Activated naive CD4-positive, alpha-beta T cell treated with anti-CD3 and anti-CD28 coated beads for 36 hours (primary cell): ENCODE measurements around the gene CHMP5. TPM values are rescaled to one million over a fixed set of nuclear protein-coding genes. Genes with fewer than 3 reads are reported as not detected.
A peak's percentile ranks its signal among the peaks of the same experiment; 100 is the strongest.

Source experiments
- CTCF ChIA-PET: fragments of 350-600 bp; sonication (Branson Sonifier 250); formaldehyde crosslinking; loops from one replicate; lab custom pipeline; 2021; ENCODE audit warnings: antibody characterized with exemption; lab: Charles Lee
- DNase-seq: peaks from one replicate; pipeline ENCODE4 v3.0.0-alpha.2; 2020
- H3K27ac Mint-ChIP-seq: one replicate; pipeline ENCODE4 v1.8.0; 2021; ENCODE audit warnings: mild to moderate bottlenecking, mixed read lengths
- H3K27me3 Mint-ChIP-seq: one replicate; pipeline ENCODE4 v1.8.0; 2021; ENCODE audit warnings: low read depth, mixed read lengths
- H3K36me3 Mint-ChIP-seq: one replicate; pipeline ENCODE4 v1.8.0; 2021; ENCODE audit warnings: low read depth, mixed read lengths
- H3K4me1 Mint-ChIP-seq: one replicate; pipeline ENCODE4 v1.8.0; 2021; ENCODE audit warnings: low read depth, mixed read lengths
- H3K4me3 Mint-ChIP-seq: one replicate; pipeline ENCODE4 v1.8.0; 2021; ENCODE audit warnings: mild to moderate bottlenecking, moderate library complexity, mixed read lengths
- H3K9me3 Mint-ChIP-seq: one replicate; pipeline ENCODE4 v1.8.0; 2021; ENCODE audit warnings: mixed read lengths
- intact Hi-C: fragments of 100-400 bp; cut with micrococcal nuclease; formaldehyde crosslinking; loops from one replicate; pipeline ENCODE4 v1.15.1; 2023
- total RNA-seq, 2 experiments: library from RNA; stranded (reverse); gene quantifications; one replicate each; pipeline ENCODE4 v1.2.3, GENCODE V29; 2021

The CHMP5 gene
- total RNA-seq, 2 experiments from 2014 or later = 151 to 162 TPM

GRCh38 chr9:33246269-33246860 is 18.5 kb upstream of the CHMP5 start:
- Mint-ChIP-seq H3K36me3 (peaks cover 16% of the 10 kb centered on the region), H3K4me1 (no peaks in the 10 kb centered on the region), H3K27me3 (no peaks in the 10 kb centered on the region), H3K9me3 (no peaks in the 10 kb centered on the region), H3K27ac (no peak overlapping the region), H3K4me3 (no peak overlapping the region)
- no peak for DNase-seq
- CTCF ChIA-PET = interaction anchor here (0.8 kb wide), 1 partner anchor 20 kb away, joined by 3 read pairs; no protein-coding TSS in a partner anchor
- intact Hi-C loops = no loop called here

- DNase-seq = no peak
- CTCF ChIA-PET = interaction anchor here (0.6 kb wide), 1 partner anchor 692 kb away, joined by 3 read pairs; no protein-coding TSS in a partner anchor
- Mint-ChIP-seq H3K27ac (no peak overlapping the region), H3K36me3 (peaks cover 23% of the 10 kb centered on the region), H3K27me3 (no peaks in the 10 kb centered on the region), H3K4me1 (no peaks in the 10 kb centered on the region), H3K9me3 (no peaks in the 10 kb centered on the region), H3K4me3 (no peak overlapping the region)
- intact Hi-C loops = no loop called here
These were observed 16.2 kb upstream of the CHMP5 start for GRCh38 chr9:33248606-33249005.

GRCh38 chr9:33249087-33249658 is 15.7 kb upstream of the CHMP5 start:
- H3K36me3 Mint-ChIP-seq = peaks cover 24% of the 10 kb centered on the region
- DNase-seq = no peak
- no peak overlapping the region for H3K27ac Mint-ChIP-seq
- H3K4me3 Mint-ChIP-seq = no peak overlapping the region
- H3K4me1 Mint-ChIP-seq = no peaks in the 10 kb centered on the region
- intact Hi-C loops = no loop called here
- H3K9me3 Mint-ChIP-seq = no peaks in the 10 kb centered on the region
- H3K27me3 Mint-ChIP-seq = no peaks in the 10 kb centered on the region
- CTCF ChIA-PET = interaction anchor here (0.6 kb wide), 2 partner anchors 23 to 692 kb away, joined by 3 to 4 read pairs; no protein-coding TSS in a partner anchor

- Mint-ChIP-seq H3K4me1 (no peaks in the 10 kb centered on the region), H3K36me3 (peaks cover 30% of the 10 kb centered on the region), H3K9me3 (no peaks in the 10 kb centered on the region), H3K27ac (no peak overlapping the region), H3K27me3 (no peaks in the 10 kb centered on the region), H3K4me3 (no peak overlapping the region)
- CTCF ChIA-PET = interaction anchor here (0.6 kb wide), 1 partner anchor 24 kb away, joined by 4 read pairs; no protein-coding TSS in a partner anchor
- intact Hi-C loops = no loop called here
- DNase-seq = no peak
These were observed 14.9 kb upstream of the CHMP5 start for GRCh38 chr9:33249983-33250382.

- CTCF ChIA-PET = no interaction called here
- H3K9me3 Mint-ChIP-seq = no peaks in the 10 kb centered on the region
- intact Hi-C loops = no loop called here
These were observed 14.3 kb upstream of the CHMP5 start for GRCh38 chr9:33250458-33250995.

GRCh38 chr9:33254211-33254610 is 10.6 kb upstream of the CHMP5 start:
- CTCF ChIA-PET = no interaction called here
- Mint-ChIP-seq H3K27me3 (no peaks in the 10 kb centered on the region), H3K4me3 (no peak overlapping the region), H3K36me3 (peaks cover 33% of the 10 kb centered on the region), H3K27ac (no peak overlapping the region), H3K9me3 (no peaks in the 10 kb centered on the region), H3K4me1 (no peaks in the 10 kb centered on the region)
- DNase-seq = no peak
- intact Hi-C loops = no loop called here

More at GRCh38 chr9:33250458-33250995, 14.3 kb upstream of the CHMP5 start:
- H3K27ac Mint-ChIP-seq = no peak overlapping the region
- no peaks in the 10 kb centered on the region for H3K4me1 Mint-ChIP-seq
- H3K27me3 Mint-ChIP-seq = no peaks in the 10 kb centered on the region
- DNase-seq = no peak
- H3K36me3 Mint-ChIP-seq = peaks cover 31% of the 10 kb centered on the region
- no peak overlapping the region for H3K4me3 Mint-ChIP-seq

- CTCF ChIA-PET = no interaction called here
- H3K36me3 Mint-ChIP-seq = peaks cover 37% of the 10 kb centered on the region
- intact Hi-C loops = no loop called here
- H3K4me3 Mint-ChIP-seq = no peak overlapping the region
- H3K4me1 Mint-ChIP-seq = peaks cover 2% of the 10 kb centered on the region
- no peaks in the 10 kb centered on the region for H3K9me3 Mint-ChIP-seq
- no peak overlapping the region for H3K27ac Mint-ChIP-seq
- DNase-seq = no peak
- no peaks in the 10 kb centered on the region for H3K27me3 Mint-ChIP-seq
These were observed 9.8 kb upstream of the CHMP5 start for GRCh38 chr9:33255014-33255413.

GRCh38 chr9:33255471-33255870 is 9.4 kb upstream of the CHMP5 start:
- H3K4me1 Mint-ChIP-seq = peaks cover 5% of the 10 kb centered on the region
- CTCF ChIA-PET = no interaction called here

GRCh38 chr9:33256236-33256635 is 8.6 kb upstream of the CHMP5 start:
- DNase-seq = no peak

More at GRCh38 chr9:33255471-33255870, 9.4 kb upstream of the CHMP5 start:
- Mint-ChIP-seq H3K27me3 (no peaks in the 10 kb centered on the region), H3K27ac (no peak overlapping the region), H3K36me3 (peaks cover 40% of the 10 kb centered on the region), H3K4me3 (no peak overlapping the region), H3K9me3 (no peaks in the 10 kb centered on the region)
- intact Hi-C loops = no loop called here
- DNase-seq = no peak

GRCh38 chr9:33257276-33257675 is 7.6 kb upstream of the CHMP5 start:
- H3K27me3 Mint-ChIP-seq = no peaks in the 10 kb centered on the region
- no peak for DNase-seq
- H3K36me3 Mint-ChIP-seq = peaks cover 44% of the 10 kb centered on the region
- H3K9me3 Mint-ChIP-seq = no peaks in the 10 kb centered on the region
- intact Hi-C loops = no loop called here
- H3K4me3 Mint-ChIP-seq = no peak overlapping the region
- CTCF ChIA-PET = interaction anchor here (0.6 kb wide), 1 partner anchor 184 kb away, joined by 3 read pairs; no protein-coding TSS in a partner anchor
- H3K4me1 Mint-ChIP-seq = peaks cover 11% of the 10 kb centered on the region
- no peak overlapping the region for H3K27ac Mint-ChIP-seq

More at GRCh38 chr9:33256236-33256635, 8.6 kb upstream of the CHMP5 start:
- Mint-ChIP-seq H3K4me1 (peaks cover 9% of the 10 kb centered on the region), H3K36me3 (peaks cover 44% of the 10 kb centered on the region), H3K27me3 (no peaks in the 10 kb centered on the region), H3K4me3 (no peak overlapping the region), H3K9me3 (no peaks in the 10 kb centered on the region), H3K27ac (no peak overlapping the region)
- intact Hi-C loops = no loop called here
- CTCF ChIA-PET = no interaction called here

- Mint-ChIP-seq H3K27me3 (no peaks in the 10 kb centered on the region), H3K36me3 (peaks cover 42% of the 10 kb centered on the region), H3K9me3 (no peaks in the 10 kb centered on the region), H3K4me1 (peaks cover 23% of the 10 kb centered on the region), H3K27ac (no peak overlapping the region), H3K4me3 (no peak overlapping the region)
- CTCF ChIA-PET = no interaction called here
- intact Hi-C loops = loop anchor here (5.0 kb wide), 1 partner anchor 1918 kb away; no protein-coding TSS in a partner anchor
- no peak for DNase-seq
These were observed 4.5 kb upstream of the CHMP5 start for GRCh38 chr9:33260372-33260771.

GRCh38 chr9:33263131-33264002 is 1.5 kb upstream of the CHMP5 start:
- H3K36me3 Mint-ChIP-seq = peaks cover 48% of the 10 kb centered on the region
- H3K27ac Mint-ChIP-seq = peak overlapping the region; percentile 69
- H3K9me3 Mint-ChIP-seq = no peaks in the 10 kb centered on the region
- peaks cover 48% of the 10 kb centered on the region for H3K4me1 Mint-ChIP-seq
- CTCF ChIA-PET = interaction anchor here (0.6 to 1.0 kb wide), 2 partner anchors 20 to 159 kb away, joined by 3 read pairs; no protein-coding TSS in a partner anchor
- H3K4me3 Mint-ChIP-seq = peak overlapping the region; percentile 90
- intact Hi-C loops = loop anchor here (1.0 to 5.0 kb wide), 15 partner anchors 27 to 1921 kb away; partner anchors contain the start of genes APTX, B4GALT1, DNAJA1 and KIF24
- H3K27me3 Mint-ChIP-seq = no peaks in the 10 kb centered on the region
- DNase-seq = peak; percentile 32
